Transverse colon (tissue), 4 donors: Measurements from ENCODE around the gene RSPO4. TPM values are rescaled to one million over a fixed set of nuclear protein-coding genes. Genes with fewer than 3 reads are reported as not detected.

Source experiments
- DNase-seq: peaks from one replicate; pipeline ENCODE4 v3.0.0-alpha.2; 2019
- H3K27ac ChIP-seq, 4 donors: fragments of 200-600 bp; sonication (generic); 2 replicates each; pipeline ENCODE4 v1.5.1; 2016 to 2018; ENCODE audit warnings: inconsistent platforms in 4 of 4
- H3K27me3 ChIP-seq: fragments of 200-600 bp; sonication (generic); 2 replicates; pipeline ENCODE4 v1.5.1; 2017; ENCODE audit warnings: inconsistent platforms
- H3K36me3 ChIP-seq, 4 donors: fragments of 200-600 bp; sonication (generic); 2 replicates each; pipeline ENCODE4 v1.5.1; 2017 to 2019; ENCODE audit warnings: inconsistent platforms in 4 of 4
- H3K4me1 ChIP-seq, 4 donors: fragments of 200-600 bp; sonication (generic); 2 replicates each; pipeline ENCODE4 v1.5.1; 2017 to 2020; ENCODE audit warnings: inconsistent platforms in 4 of 4
- H3K4me3 ChIP-seq, 4 donors: fragments of 200-600 bp; sonication (generic); 1 replicate in 1 of 4; 2 replicates in 3 of 4; pipeline versions ENCODE4 v1.5.1 to v1.6.1; 2017 to 2019; ENCODE audit warnings: inconsistent platforms in 4 of 4
- H3K9me3 ChIP-seq, 2 donors: fragments of 200-600 bp; sonication (generic); 2 replicates each; pipeline ENCODE4 v1.5.1; 2017 to 2019; ENCODE audit warnings: inconsistent platforms in 2 of 2
- EP300 ChIP-seq: sonication (generic); formaldehyde crosslinking; IDR thresholded peaks from one replicate; pipeline ENCODE4 v1.6.1; 2017; ENCODE audit warnings: antibody characterized with exemption, low read depth
- POLR2A ChIP-seq: fragments of 450-650 bp; IDR thresholded peaks from one replicate; pipeline ENCODE4 v1.6.1; 2016; ENCODE audit warnings: antibody characterized with exemption, mild to moderate bottlenecking, moderate library complexity
- POLR2AphosphoS5 ChIP-seq, 3 donors: sonication (generic); formaldehyde crosslinking; IDR thresholded peaks; one replicate each; pipeline ENCODE4 v1.6.1; 2016; ENCODE audit warnings: antibody characterized with exemption in 3 of 3
- WGBS, 2 donors: methylation state at CpG; one replicate each; pipeline ENCODE4 v1.1.5; 2018; ENCODE audit warnings: low coverage in 1 of 2; 5-methylcytosine and 5-hydroxymethylcytosine counted together
- in situ Hi-C, 4 donors: fragments of 200-750 bp; cut with MboI; loops; one replicate each; pipeline versions ENCODE4 v1.15.0 to v1.15.1; 2017; ENCODE audit warnings: low sequenced_read_pairs in 3 of 4, low pct_ligation_motif_present in 1 of 4, low pct_unique_long_range_greater_than_20kb in 1 of 4
- intact Hi-C: fragments of 100-400 bp; cut with DNase I; formaldehyde crosslinking; loops from one replicate; pipeline ENCODE4 v1.15.1; 2023; ENCODE audit warnings: low total_unique reads
- total RNA-seq, 4 donors: library from RNA; depleted of rRNA; stranded (reverse); fragments of >200 nt; gene quantifications; one replicate each; pipeline ENCODE4 v1.1.0, GENCODE V29; 2016
- TF ChIP-seq, protein P1 (sequence below), 5 experiments: fragments of 200-600 bp in 3 of 5; fragments of 450-650 bp in 2 of 5; sonication (generic) in 3 of 5; IDR thresholded peaks; 1 replicate in 2 of 5; 2 replicates in 3 of 5; pipeline ENCODE4 v1.5.1; 2016 to 2017; ENCODE audit warnings: antibody characterized with exemption in 5 of 5, inconsistent platforms in 3 of 5, mild to moderate bottlenecking in 2 of 5, moderate library complexity in 1 of 5

Gene RSPO4
- total RNA-seq, 4 donors from 2014 or later: not detected

DNA sequence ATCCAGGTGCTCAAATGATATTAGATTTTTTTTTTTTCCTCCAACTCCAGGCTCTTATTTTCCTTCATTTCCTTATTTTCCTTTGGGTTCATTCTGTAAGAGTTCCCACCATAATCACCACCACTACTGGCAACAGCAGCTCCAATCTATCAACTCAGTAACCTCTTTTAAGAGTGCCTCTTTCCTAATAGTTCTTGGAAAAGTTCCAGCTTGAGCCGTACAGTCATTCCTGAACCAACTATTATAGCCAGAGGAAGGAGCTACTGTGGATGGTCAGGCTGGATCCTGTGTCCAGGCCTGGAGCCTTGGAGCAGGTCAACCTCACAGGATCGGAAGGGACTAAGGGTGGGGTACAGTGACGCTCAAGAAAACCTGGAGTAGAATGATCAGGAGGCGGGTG, 81.8 kb downstream of the RSPO4 start:
- Histone ChIP-seq H3K9me3 (no peaks in the 10 kb centered on the region), H3K4me3 (no peak overlapping the region), H3K27ac (no peak overlapping the region), H3K4me1 (no peaks in the 10 kb centered on the region), H3K27me3 (no peaks in the 10 kb centered on the region), H3K36me3 (no peaks in the 10 kb centered on the region)
- no peak for DNase-seq
- intact Hi-C loops: no loop called here
- 82 to 87% methylated on average over 3 to 4 of the region's 4 CpGs for WGBS, 2 donors
- in situ Hi-C loops: no loop called here
- no peak for TF ChIP-seq POLR2AphosphoS5 (IDR thresholded peaks at IDR 0.05)
- TF ChIP-seq, protein P1, sequence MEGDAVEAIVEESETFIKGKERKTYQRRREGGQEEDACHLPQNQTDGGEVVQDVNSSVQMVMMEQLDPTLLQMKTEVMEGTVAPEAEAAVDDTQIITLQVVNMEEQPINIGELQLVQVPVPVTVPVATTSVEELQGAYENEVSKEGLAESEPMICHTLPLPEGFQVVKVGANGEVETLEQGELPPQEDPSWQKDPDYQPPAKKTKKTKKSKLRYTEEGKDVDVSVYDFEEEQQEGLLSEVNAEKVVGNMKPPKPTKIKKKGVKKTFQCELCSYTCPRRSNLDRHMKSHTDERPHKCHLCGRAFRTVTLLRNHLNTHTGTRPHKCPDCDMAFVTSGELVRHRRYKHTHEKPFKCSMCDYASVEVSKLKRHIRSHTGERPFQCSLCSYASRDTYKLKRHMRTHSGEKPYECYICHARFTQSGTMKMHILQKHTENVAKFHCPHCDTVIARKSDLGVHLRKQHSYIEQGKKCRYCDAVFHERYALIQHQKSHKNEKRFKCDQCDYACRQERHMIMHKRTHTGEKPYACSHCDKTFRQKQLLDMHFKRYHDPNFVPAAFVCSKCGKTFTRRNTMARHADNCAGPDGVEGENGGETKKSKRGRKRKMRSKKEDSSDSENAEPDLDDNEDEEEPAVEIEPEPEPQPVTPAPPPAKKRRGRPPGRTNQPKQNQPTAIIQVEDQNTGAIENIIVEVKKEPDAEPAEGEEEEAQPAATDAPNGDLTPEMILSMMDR (IDR thresholded peaks at IDR 0.05): no peak
- TF ChIP-seq POLR2A: no peak
- TF ChIP-seq EP300: no peak

DNA sequence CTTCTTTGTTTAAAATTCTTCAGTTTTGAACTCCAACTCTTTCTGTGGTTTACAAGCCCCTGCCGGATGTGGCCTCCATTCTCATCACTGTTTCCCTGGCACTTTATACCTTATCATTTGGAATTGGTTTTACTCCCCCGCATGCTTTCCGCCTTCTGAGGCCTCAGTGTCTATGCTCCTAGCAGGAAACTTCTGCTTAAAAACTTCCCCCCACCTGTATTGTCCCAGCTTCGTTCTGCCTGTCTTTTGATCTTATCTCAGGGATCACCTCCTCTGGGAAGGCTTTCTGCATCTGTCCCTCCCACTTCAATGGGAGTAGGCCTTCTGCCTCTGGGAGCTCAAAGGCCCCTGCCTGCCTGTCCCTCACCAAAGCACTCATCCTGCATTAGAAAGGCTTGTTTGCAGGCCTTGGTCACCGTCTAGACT, 82.6 kb downstream of the RSPO4 start:
- WGBS, 2 donors: 63 to 89% methylated on average over 1 to 5 of the region's 5 CpGs
- intact Hi-C loops: no loop called here
- no peak for DNase-seq
- in situ Hi-C loops: no loop called here
- no peak overlapping the region for H3K27ac ChIP-seq
- no peaks in the 10 kb centered on the region for H3K9me3 ChIP-seq
- no peak for TF ChIP-seq POLR2A
- no peak for TF ChIP-seq EP300
- no peak for TF ChIP-seq POLR2AphosphoS5 (IDR thresholded peaks at IDR 0.05)
- TF ChIP-seq, protein P1 (IDR thresholded peaks at IDR 0.05): no peak
- H3K36me3 ChIP-seq: no peaks in the 10 kb centered on the region
- no peaks in the 10 kb centered on the region for H3K27me3 ChIP-seq
- H3K4me3 ChIP-seq: no peak overlapping the region
- H3K4me1 ChIP-seq: no peaks in the 10 kb centered on the region

DNA sequence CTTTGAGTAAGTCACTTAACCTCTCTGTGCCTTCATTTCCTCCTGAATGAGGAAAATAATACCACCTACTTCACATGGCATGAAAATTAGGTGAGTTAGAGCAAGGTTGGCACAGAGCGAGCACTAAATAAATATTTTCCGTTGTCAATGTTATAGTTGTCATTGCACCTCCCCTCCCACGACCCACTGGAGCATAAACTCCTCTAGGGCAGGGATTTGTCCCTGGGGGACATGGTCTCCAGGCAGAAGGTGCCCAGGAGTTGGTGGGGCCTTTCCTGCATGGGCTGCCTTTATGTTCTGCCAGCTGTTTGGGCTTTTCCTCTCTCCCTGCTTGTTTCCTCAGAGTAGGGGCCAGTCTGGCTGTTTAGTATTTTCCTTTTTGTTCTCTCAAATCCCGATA, 84.7 kb downstream of the RSPO4 start:
- H3K9me3 ChIP-seq: no peaks in the 10 kb centered on the region
- no peak overlapping the region for H3K27ac ChIP-seq
- no peaks in the 10 kb centered on the region for H3K27me3 ChIP-seq
- TF ChIP-seq POLR2A: no peak
- TF ChIP-seq, protein P1 (IDR thresholded peaks at IDR 0.05): no peak
- TF ChIP-seq POLR2AphosphoS5 (IDR thresholded peaks at IDR 0.05): no peak
- no peak for TF ChIP-seq EP300
- 49 to 53% methylated on average over 4 of the region's 4 CpGs for WGBS, 2 donors
- no peak overlapping the region for H3K4me3 ChIP-seq
- intact Hi-C loops: no loop called here
- H3K36me3 ChIP-seq: no peaks in the 10 kb centered on the region
- H3K4me1 ChIP-seq: no peaks in the 10 kb centered on the region
- no peak for DNase-seq
- in situ Hi-C loops: no loop called here

DNA sequence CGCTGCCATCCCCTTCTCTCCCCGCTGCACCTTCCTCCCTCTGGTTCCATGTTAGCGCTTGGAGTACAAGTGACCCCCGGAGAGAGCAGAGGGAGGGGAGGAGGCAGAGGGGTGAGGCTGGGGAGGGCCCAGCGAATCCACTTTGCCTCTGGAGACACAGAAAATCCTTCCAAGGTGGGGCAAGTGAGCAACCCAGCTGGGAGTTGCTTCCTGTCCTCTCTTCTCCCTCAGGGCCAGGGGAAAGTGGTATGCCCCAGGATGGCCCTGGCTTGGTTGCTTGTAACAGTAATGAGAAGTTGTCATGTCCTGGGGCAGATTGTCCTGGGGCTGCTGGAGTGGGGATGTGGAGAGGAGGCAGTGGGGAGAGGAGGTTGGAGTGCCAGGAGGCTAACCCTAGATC, 85.3 kb downstream of the RSPO4 start:
- H3K27ac ChIP-seq: no peak overlapping the region
- H3K27me3 ChIP-seq: no peaks in the 10 kb centered on the region
- H3K4me3 ChIP-seq: no peak overlapping the region
- no peaks in the 10 kb centered on the region for H3K36me3 ChIP-seq
- DNase-seq: no peak
- TF ChIP-seq POLR2A: no peak
- no peaks in the 10 kb centered on the region for H3K4me1 ChIP-seq
- H3K9me3 ChIP-seq: no peaks in the 10 kb centered on the region
- intact Hi-C loops: no loop called here
- WGBS, 2 donors: 43 to 45% methylated on average over 1 to 5 of the region's 5 CpGs
- in situ Hi-C loops: no loop called here

DNA sequence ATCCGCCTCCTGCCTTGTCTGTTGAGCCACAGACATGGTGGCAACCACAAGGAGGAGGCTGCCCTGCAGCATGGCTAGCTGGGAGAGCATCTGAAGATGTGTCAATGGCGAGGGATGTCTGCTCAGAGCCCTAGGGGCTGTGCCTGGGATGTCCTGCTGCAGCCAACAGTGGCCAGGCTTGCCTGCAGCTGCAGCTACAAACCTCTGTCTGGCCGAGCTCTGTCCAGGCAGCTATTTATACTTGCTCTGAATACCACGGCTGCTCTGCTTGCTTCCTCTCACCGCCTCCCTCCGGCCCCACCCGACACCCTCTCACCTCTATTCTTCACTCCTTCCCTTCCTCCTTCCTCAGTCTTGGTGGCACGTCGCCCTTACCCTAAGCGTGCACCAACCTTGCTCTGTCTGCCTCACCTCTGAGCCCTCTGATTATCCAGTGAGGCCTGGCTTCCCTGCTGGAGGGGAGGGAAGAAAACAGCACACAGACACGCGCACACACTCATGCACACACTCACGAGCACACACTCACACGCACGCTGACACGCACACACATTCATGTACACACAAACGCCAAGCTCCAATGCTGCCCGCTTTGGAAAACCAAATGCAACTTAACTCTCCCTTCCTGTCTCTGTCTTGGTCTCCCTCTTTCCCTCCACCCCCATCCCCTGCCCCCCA, 85.8 kb downstream of the RSPO4 start, which contains the start of gene ANGPT4:
Gene ANGPT4, minus strand, starts transcription at position 210 of the 675 bp plus-strand sequence. Its CDS starts 120 bp downstream, at position 90.
- no peak for DNase-seq
- intact Hi-C loops: no loop called here

More for the DNA sequence above, 85.8 kb downstream of the RSPO4 start, which contains the start of gene ANGPT4:
- no peak within 1 kb of the TSS for H3K27ac ChIP-seq
- 41% methylated on average over 18 of the region's 18 CpGs; no CpG with 5 or more reads in 1 of the 2 donors for WGBS, 2 donors
- no peaks in the 10 kb centered on the region for H3K4me1 ChIP-seq
- TF ChIP-seq, protein P1 (IDR thresholded peaks at IDR 0.05): no peak
- TF ChIP-seq EP300 (no peak), POLR2A (no peak)
- no peaks in the 10 kb centered on the region for H3K27me3 ChIP-seq
- H3K36me3 ChIP-seq: no peaks in the 10 kb centered on the region
- no peak within 1 kb of the TSS for H3K4me3 ChIP-seq
- in situ Hi-C loops: no loop called here
- H3K9me3 ChIP-seq: no peaks in the 10 kb centered on the region
